ACC112 (cell line): ENCODE results near the gene NEDD4.
"Not testable (repeated sequence)": the region's sequence is repeated elsewhere in the genome, so short reads cannot be mapped to it uniquely, and the experiment has no call there.

ENCODE experiments used
- H2AFZ ChIP-seq: fragments of 200-600 bp; sonication (generic); one replicate; pipeline ENCODE4 v1.6.0; 2017; ENCODE audit warnings: antibody characterized with exemption, low read length; ENCODE audit not compliant: unreplicated experiment
- H3K27ac ChIP-seq: fragments of 200-600 bp; sonication (generic); 2 replicates; pipeline ENCODE4 v1.5.1; 2014; ENCODE audit warnings: low read depth, mild to moderate bottlenecking, antibody characterized with exemption, low read length, moderate library complexity
- H3K27me3 ChIP-seq: fragments of 200-600 bp; sonication (generic); 2 replicates; pipeline ENCODE4 v1.6.1; 2014; ENCODE audit warnings: mild to moderate bottlenecking, antibody characterized with exemption, low read length, moderate library complexity, mixed read lengths; ENCODE audit not compliant: insufficient read depth
- H3K36me3 ChIP-seq: fragments of 200-600 bp; sonication (generic); 2 replicates; pipeline ENCODE4 v1.6.1; 2016; ENCODE audit warnings: mild to moderate bottlenecking, antibody characterized with exemption, low read length, moderate library complexity, mixed read lengths; ENCODE audit not compliant: insufficient read depth
- H3K4me1 ChIP-seq: fragments of 200-600 bp; sonication (generic); one replicate; pipeline ENCODE4 v1.6.1; 2016; ENCODE audit warnings: low read length, mixed read lengths; ENCODE audit not compliant: insufficient read depth, unreplicated experiment, control insufficient read depth
- H3K4me3 ChIP-seq: fragments of 200-600 bp; sonication (generic); 2 replicates; pipeline ENCODE4 v1.5.1; 2014; ENCODE audit warnings: mild to moderate bottlenecking, low read depth, low read length
- H3K79me2 ChIP-seq: fragments of 200-600 bp; sonication (generic); one replicate; pipeline ENCODE4 v1.6.0; 2016; ENCODE audit warnings: low read length; ENCODE audit not compliant: control insufficient read depth, unreplicated experiment, insufficient read depth

NEDD4 gene

DNA sequence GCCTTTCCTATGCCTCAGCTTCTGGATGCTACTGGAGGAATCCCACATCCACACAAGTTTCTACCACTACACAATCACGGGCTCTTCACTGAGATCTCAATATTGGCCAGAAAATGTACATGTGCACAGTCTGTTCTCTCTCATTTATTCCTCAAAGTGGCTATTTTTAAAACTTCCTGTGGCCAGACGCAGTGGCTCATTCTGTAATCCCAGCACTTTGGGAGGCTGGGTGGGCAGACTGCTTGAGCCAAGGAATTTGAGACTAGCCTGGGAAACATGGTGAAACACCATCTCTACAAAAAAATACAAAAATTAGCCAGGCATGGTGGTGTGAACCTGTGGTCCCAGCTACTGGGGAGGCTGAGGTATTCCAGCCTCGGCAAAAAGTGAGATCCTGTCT, 159.1 kb downstream of the NEDD4 start:
- Histone ChIP-seq H2AFZ (no peak overlapping the region), H3K36me3 (peaks cover 38% of the 10 kb centered on the region), H3K4me3 (no peak overlapping the region), H3K4me1 (no peaks in the 10 kb centered on the region), H3K27ac (no peak overlapping the region), H3K27me3 (no peaks in the 10 kb centered on the region), H3K79me2 (no peaks in the 10 kb centered on the region)

DNA sequence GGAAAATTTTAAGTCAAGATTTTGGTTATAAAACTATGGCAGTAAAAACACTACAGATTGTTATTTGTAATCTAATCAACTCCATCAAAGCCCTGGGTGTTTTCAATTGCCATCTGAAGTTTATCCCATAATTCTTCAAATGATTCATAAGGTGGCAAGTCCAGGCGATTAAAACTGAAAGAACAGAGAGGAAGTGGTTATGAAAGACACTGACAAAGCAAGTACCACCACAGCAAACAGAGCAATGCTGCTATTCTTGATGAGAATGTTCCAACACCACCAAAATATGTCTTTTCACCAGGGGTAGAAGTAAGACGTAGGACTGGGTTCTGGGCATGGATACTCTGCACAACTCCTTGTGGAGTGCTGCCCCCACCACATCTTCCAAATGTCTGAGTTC, 163.6 kb downstream of the NEDD4 start:
- no peak overlapping the region for H3K27ac ChIP-seq
- no peaks in the 10 kb centered on the region for H3K4me1 ChIP-seq
- no peaks in the 10 kb centered on the region for H3K79me2 ChIP-seq
- peaks cover 36% of the 10 kb centered on the region for H3K36me3 ChIP-seq
- no peaks in the 10 kb centered on the region for H3K27me3 ChIP-seq
- H3K4me3 ChIP-seq: no peak overlapping the region
- no peak overlapping the region for H2AFZ ChIP-seq

DNA sequence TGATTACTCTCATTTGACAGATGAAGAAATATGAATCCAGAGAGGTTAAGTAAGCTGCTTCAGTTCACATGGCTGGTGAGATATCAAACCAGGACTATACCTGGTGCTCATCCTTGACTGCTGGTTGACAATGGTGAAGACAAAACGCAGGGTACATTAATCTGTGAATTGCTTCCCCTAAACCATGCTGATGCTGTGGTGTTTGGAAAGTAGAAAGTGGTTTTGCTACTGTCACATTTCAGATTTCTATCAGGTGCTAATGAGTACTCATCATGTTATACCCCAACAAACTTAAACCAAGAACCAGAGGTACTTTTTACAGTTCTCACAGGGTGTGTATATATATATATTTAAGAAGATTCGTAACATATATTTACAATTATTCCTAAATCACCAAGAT, 165.5 kb downstream of the NEDD4 start:
- Histone ChIP-seq H2AFZ (no peak overlapping the region), H3K27ac (no peak overlapping the region), H3K36me3 (peaks cover 26% of the 10 kb centered on the region; the same call in 1 of the 2 replicates), H3K4me1 (peaks cover 14% of the 10 kb centered on the region), H3K4me3 (no peak overlapping the region), H3K27me3 (no peaks in the 10 kb centered on the region), H3K79me2 (no peaks in the 10 kb centered on the region)

DNA sequence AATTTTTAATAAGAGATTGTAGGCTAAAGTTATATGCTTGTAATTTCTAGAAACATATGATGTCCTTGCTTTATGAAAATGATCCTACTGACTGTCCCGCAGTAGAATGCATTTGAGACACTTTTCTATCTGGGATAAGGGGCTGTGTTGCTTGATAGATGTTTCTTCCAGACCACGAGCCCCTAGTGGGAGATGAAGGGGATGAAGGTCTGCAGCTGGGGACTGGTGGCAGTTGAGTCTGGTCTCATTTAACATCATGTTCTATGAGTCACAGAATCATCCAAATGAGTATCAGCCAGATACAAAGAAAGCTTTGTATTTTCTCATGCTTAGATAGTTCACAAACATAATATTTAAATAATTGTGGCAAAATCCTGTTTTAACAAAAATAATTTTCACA, 166.2 kb downstream of the NEDD4 start:
- Histone ChIP-seq H3K27me3 (no peaks in the 10 kb centered on the region), H3K4me1 (peaks cover 16% of the 10 kb centered on the region)

DNA sequence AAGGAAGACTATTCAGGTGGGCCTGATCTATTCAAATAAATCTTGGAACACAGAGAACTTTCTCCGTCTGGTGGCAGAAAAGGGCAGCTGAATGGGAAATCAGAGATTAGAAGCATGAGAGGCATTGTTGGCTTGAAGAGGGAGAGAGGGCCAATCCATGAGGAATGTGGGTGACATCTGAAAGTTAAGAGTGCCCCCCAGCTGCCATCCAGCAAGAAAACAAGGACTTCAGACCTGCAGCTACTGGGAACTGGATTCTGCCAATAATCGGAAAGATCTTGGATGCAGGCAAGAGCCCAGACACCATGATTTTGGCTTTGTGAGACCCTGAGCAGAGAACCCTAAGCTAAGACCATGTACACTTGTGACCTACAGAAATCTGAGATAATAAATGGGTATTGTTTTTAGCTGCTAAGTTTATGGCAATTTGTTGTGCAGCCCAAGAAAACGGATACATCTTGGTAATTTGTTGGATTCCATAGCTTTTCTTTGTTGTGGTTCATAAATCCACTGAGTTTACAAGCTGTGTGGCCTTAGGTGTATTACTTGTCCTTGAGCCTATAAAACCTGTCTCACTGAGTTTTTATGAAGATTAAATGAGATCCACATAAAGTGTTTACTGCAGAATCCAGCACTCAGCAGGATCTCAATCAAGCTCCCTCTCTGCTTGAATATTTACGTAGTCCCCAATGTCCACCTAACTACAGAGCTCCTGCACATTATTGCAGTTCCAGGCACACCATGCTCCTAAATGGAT, 168.4 kb downstream of the NEDD4 start:
- H3K4me1 ChIP-seq: peaks cover 16% of the 10 kb centered on the region

More for the DNA sequence above, 166.2 kb downstream of the NEDD4 start:
- Histone ChIP-seq H2AFZ (no peak overlapping the region), H3K27ac (no peak overlapping the region), H3K4me3 (no peak overlapping the region), H3K36me3 (peaks cover 19% of the 10 kb centered on the region; the same call in 1 of the 2 replicates), H3K79me2 (no peaks in the 10 kb centered on the region)

DNA sequence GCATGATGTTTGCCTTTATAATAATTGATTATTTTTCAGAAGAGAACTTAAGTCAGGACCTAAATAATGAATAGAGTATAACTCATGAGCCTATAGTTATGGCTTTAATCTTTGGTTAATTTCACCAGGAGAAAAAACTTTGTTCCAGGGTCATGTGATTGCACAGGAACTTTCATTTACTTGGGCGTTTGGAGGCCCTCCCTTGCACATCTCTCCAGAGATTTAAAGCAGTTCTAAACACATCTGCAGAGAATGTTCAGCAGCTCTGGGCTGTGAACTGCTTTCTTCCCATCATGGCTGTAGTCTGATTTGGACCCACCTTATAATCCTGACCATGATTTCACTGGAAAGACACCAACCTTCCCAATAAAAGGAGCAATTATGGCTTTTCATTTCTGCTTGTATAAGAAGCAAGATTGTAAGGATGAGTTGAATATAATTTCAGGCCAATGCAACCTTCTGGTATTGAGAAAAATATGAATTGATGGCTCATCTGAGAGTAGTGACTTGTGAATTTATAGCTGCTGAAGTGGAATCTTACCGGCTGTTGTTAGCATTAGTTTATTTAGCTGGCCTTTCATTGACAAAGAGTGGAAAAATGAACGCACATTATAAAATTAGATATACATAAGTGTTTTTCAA, 169.6 kb downstream of the NEDD4 start:
- peak overlapping the region; percentile 34 for H3K27ac ChIP-seq
- H3K4me3 ChIP-seq: 0 out of 2 replicates have a peak overlapping the region, but pooled peaks have one; percentile 22
- H3K79me2 ChIP-seq: no peaks in the 10 kb centered on the region

More for the DNA sequence above, 168.4 kb downstream of the NEDD4 start:
- H3K27ac ChIP-seq: no peak overlapping the region
- no peaks in the 10 kb centered on the region for H3K79me2 ChIP-seq
- H3K36me3 ChIP-seq: peaks cover 11% of the 10 kb centered on the region; the same call in 1 of the 2 replicates
- no peak overlapping the region for H3K4me3 ChIP-seq
- H2AFZ ChIP-seq: no peak overlapping the region
- H3K27me3 ChIP-seq: no peaks in the 10 kb centered on the region

DNA sequence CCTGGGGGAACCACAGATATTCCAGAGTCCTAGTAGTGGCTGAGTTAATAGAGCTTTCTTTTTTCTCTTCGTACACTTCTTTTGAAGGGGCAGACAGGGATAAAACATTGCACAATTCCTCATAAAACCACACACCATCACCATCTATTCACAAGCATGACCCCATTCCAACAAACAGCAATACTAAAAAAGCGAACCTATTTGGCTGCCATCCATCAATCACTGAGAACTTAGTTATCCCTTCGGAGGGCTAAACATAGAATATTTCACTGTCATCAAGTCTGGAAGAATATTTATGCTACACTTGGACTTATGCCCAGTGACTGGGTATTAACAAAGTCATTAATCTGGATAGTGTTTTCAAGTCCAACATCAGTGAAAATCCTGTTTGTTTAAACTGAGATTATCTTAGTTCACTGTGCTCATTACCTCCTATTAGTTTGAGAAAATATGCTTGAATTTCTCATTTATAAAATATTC, 170.2 kb downstream of the NEDD4 start:
- Histone ChIP-seq H2AFZ (peak overlapping the region; percentile 2), H3K27ac (peak overlapping the region; percentile 34), H3K27me3 (no peaks in the 10 kb centered on the region), H3K79me2 (no peaks in the 10 kb centered on the region), H3K4me1 (peaks cover 16% of the 10 kb centered on the region), H3K4me3 (0 out of 2 replicates have a peak overlapping the region, but pooled peaks have one; percentile 22), H3K36me3 (no peaks in the 10 kb centered on the region; the same call in 1 of the 2 replicates)

More for the DNA sequence above, 169.6 kb downstream of the NEDD4 start:
- Histone ChIP-seq H3K36me3 (peaks cover 4% of the 10 kb centered on the region; the same call in 1 of the 2 replicates), H3K4me1 (peaks cover 16% of the 10 kb centered on the region), H2AFZ (peak overlapping the region; percentile 26), H3K27me3 (no peaks in the 10 kb centered on the region)

DNA sequence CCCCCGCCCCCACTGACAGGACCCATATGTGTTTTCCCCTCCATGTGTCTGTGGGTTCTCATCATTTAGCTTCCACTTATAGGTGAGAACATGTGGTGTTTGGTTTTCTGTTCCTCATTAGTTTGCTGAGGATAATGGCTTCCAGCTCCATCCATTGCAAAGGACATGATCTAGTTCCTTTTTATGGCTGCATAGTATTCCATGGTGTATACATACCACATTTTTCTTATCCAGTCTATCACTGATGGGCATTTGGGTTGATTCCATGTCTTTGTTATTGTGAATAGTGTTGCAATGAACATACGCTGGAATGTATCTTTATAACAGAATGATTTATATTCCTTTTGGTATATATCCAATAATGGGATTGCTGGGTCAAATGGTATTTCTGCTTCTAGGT, 171.7 kb downstream of the NEDD4 start:
- peaks cover 16% of the 10 kb centered on the region for H3K4me1 ChIP-seq
- H3K36me3 ChIP-seq, H3K27me3 ChIP-seq, H3K27ac ChIP-seq, H3K4me3 ChIP-seq, H3K79me2 ChIP-seq, H2AFZ ChIP-seq: not testable (repeated sequence)

DNA sequence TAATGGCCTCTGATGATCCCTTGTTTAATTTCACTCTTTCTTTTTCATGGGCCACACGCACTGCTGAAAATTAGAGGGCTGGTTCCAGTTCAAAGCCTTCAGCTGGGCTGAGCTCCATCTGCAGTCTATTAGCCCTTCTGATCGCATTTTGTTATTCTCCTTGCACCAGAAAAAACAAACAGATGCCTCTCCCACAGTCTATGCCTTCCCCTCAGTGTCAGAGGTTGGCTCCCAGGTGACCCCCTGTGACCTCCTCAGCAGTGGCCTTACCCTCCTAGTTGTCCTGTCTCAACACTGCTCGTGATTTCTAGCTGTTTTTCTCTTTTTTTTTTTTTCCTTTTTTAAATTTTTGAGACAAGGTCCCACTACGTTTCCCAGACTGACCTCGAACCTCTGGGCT, 173.4 kb downstream of the NEDD4 start:
- Histone ChIP-seq H3K4me3 (no peak overlapping the region), H2AFZ (no peak overlapping the region), H3K79me2 (no peaks in the 10 kb centered on the region), H3K27me3 (no peaks in the 10 kb centered on the region), H3K4me1 (peaks cover 16% of the 10 kb centered on the region), H3K27ac (no peak overlapping the region), H3K36me3 (no peaks in the 10 kb centered on the region)

DNA sequence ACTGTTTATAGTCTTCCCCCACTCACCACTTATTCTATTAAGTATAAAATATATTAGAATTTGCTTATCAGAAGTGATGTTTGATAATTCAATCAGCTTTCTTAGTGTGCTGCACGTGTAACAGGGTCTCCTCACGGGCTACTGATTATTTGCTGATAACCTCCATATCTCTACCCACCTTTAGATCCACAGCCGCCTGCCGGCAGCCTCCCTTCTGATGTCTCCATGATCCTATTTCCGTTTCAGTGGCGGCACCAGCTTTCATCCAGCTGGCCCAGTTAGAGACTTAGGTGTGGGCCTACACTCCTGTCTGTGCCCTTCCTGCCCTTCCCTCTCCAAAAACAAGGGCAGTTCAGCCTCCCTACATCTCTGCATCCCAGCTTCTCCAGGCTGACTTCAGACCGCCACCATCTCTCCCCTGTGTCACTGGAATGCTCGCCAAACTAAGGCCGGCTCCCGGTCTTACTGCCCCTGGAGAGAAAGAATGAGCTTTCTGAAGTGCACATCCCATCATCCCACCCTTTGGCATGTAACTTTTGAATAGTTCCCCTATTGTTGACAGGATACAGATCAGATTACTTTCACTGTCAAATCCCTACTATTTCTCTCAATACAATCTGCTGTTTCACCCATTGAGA, 173.9 kb downstream of the NEDD4 start:
- Histone ChIP-seq H3K4me3 (no peak overlapping the region), H3K4me1 (peaks cover 16% of the 10 kb centered on the region), H2AFZ (no peak overlapping the region), H3K27ac (no peak overlapping the region), H3K79me2 (no peaks in the 10 kb centered on the region), H3K36me3 (no peaks in the 10 kb centered on the region), H3K27me3 (no peaks in the 10 kb centered on the region)
